Breast epithelium (tissue), 3 donors: ENCODE results near the gene PCP4L1.

Experiments used
- POLR2A ChIP-seq: fragments of 450-650 bp; IDR thresholded peaks from one replicate; pipeline ENCODE4 v1.6.1; 2016; ENCODE audit warnings: antibody characterized with exemption, mild to moderate bottlenecking, moderate library complexity
- POLR2AphosphoS5 ChIP-seq, 3 donors: sonication (generic); formaldehyde crosslinking; IDR thresholded peaks; one replicate each; pipeline ENCODE4 v1.6.1; 2017; ENCODE audit warnings: antibody characterized with exemption in 3 of 3
- TF ChIP-seq, protein P1 (sequence below), 3 donors: fragments of 450-650 bp; IDR thresholded peaks; one replicate each; pipeline ENCODE4 v1.5.1; 2016 to 2017; ENCODE audit warnings: antibody characterized with exemption in 3 of 3, mild to moderate bottlenecking in 3 of 3, moderate library complexity in 3 of 3

- TF ChIP-seq, protein P1, sequence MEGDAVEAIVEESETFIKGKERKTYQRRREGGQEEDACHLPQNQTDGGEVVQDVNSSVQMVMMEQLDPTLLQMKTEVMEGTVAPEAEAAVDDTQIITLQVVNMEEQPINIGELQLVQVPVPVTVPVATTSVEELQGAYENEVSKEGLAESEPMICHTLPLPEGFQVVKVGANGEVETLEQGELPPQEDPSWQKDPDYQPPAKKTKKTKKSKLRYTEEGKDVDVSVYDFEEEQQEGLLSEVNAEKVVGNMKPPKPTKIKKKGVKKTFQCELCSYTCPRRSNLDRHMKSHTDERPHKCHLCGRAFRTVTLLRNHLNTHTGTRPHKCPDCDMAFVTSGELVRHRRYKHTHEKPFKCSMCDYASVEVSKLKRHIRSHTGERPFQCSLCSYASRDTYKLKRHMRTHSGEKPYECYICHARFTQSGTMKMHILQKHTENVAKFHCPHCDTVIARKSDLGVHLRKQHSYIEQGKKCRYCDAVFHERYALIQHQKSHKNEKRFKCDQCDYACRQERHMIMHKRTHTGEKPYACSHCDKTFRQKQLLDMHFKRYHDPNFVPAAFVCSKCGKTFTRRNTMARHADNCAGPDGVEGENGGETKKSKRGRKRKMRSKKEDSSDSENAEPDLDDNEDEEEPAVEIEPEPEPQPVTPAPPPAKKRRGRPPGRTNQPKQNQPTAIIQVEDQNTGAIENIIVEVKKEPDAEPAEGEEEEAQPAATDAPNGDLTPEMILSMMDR (IDR thresholded peaks at IDR 0.05), result no peak
- TF ChIP-seq POLR2A, result no peak
- TF ChIP-seq POLR2AphosphoS5 (IDR thresholded peaks at IDR 0.05), result no peak
Measured at GRCh38 chr1:161223805-161224694, 34.5 kb upstream of the PCP4L1 start.
